SU-DHL-6 (cell line): ENCODE data around the gene YPEL1.

Source experiments
- H2AFZ ChIP-seq: fragments of 200-600 bp; sonication (generic); 2 replicates; pipeline ENCODE4 v1.6.1; 2014; ENCODE audit warnings: low read depth, mild to moderate bottlenecking, moderate library complexity, mixed read lengths, antibody characterized with exemption, low read length; ENCODE audit not compliant: severe bottlenecking
- H3F3A ChIP-seq: fragments of 200-600 bp; shearing (Covaris generic); 2 replicates; pipeline ENCODE4 v1.6.0; 2016; ENCODE audit warnings: antibody characterized with exemption, mild to moderate bottlenecking; ENCODE audit not compliant: insufficient read depth
- H3K27ac ChIP-seq: fragments of 200-600 bp; sonication (generic); 2 replicates; pipeline ENCODE4 v1.5.1; 2016; ENCODE audit warnings: low read depth, mild to moderate bottlenecking, low read length, moderate library complexity, mixed read lengths
- H3K27me3 ChIP-seq: fragments of 200-600 bp; sonication (generic), shearing (Covaris generic); 2 replicates; pipeline ENCODE4 v1.6.0; 2014; ENCODE audit warnings: mild to moderate bottlenecking, low read length
- H3K36me3 ChIP-seq: fragments of 200-600 bp; sonication (generic); 2 replicates; pipeline ENCODE4 v1.6.1; 2014; ENCODE audit warnings: mild to moderate bottlenecking, low read length, mixed read lengths
- H3K4me2 ChIP-seq: fragments of 300-600, 200-600 bp; shearing (Covaris generic), sonication (generic); 2 replicates; pipeline ENCODE4 v1.6.0; 2014; ENCODE audit warnings: low read length, low read depth, mild to moderate bottlenecking; ENCODE audit not compliant: poor library complexity, severe bottlenecking
- H3K4me3 ChIP-seq: fragments of 200-600 bp; sonication (generic); 2 replicates; pipeline ENCODE4 v1.5.1; 2014; ENCODE audit warnings: antibody characterized with exemption, low read length, mild to moderate bottlenecking, mixed read lengths; ENCODE audit not compliant: insufficient read depth, poor library complexity, severe bottlenecking
- H3K79me2 ChIP-seq: fragments of 200-600 bp; sonication (generic); 2 replicates; pipeline ENCODE4 v1.6.1; 2014; ENCODE audit warnings: mild to moderate bottlenecking, low read length, moderate library complexity; ENCODE audit not compliant: insufficient read depth
- H3K9ac ChIP-seq: fragments of 200-600 bp; sonication (generic); 2 replicates; pipeline ENCODE4 v1.7.0; 2014; ENCODE audit warnings: mild to moderate bottlenecking, low read length
- H3K9me2 ChIP-seq: fragments of 200-600 bp; sonication (generic); replicated peaks from 2 replicates; pipeline ENCODE4 v1.6.1; 2014; ENCODE audit warnings: low read length; ENCODE audit not compliant: insufficient read depth
- H3K9me3 ChIP-seq: fragments of 200-600 bp; sonication (generic); 2 replicates; pipeline ENCODE4 v1.6.1; 2014; ENCODE audit warnings: low read length, mixed read lengths; ENCODE audit not compliant: insufficient read depth
- H4K20me1 ChIP-seq: fragments of 200-600 bp; sonication (generic); 2 replicates; pipeline ENCODE4 v1.6.1; 2014; ENCODE audit warnings: low read depth, mild to moderate bottlenecking, antibody characterized with exemption, low read length, moderate library complexity, mixed read lengths
- EZH2phosphoT487 ChIP-seq: fragments of 200-600 bp; sonication (generic), shearing (Covaris generic); conservative IDR thresholded peaks from 2 replicates; pipeline ENCODE4 v1.6.1; 2018; ENCODE audit warnings: mild to moderate bottlenecking, antibody characterized with exemption, low read length, moderate library complexity, mixed read lengths
- TF ChIP-seq, protein P1 (sequence below): fragments of 200-600 bp; sonication (generic); IDR thresholded peaks from one replicate; pipeline ENCODE4 v1.5.1; 2017; ENCODE audit warnings: antibody characterized with exemption, mild to moderate bottlenecking, low read length, moderate library complexity; ENCODE audit not compliant: insufficient read depth, poor library complexity, severe bottlenecking

YPEL1 gene

DNA sequence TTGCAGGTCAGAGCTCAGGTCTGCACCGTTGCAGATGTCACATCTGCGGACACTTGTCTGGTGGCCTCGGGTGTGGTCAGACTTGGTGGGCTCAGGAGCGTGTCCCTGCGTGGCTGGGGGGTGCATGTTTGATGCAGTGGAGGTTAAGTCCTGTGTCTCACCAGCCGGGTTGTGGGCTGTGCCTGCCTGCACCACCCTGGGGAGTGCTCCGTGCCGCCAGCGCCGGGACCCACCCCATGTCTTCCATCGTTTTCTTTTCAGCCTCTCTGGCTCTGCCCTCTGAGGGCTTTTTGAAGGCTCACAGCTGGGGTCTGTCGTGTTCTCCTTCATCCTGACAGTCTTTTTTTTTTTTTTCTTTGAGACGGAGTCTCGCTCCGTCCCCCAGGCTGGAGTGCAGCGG is 43.8 kb downstream of the YPEL1 start:
- H3K27me3 ChIP-seq, result no peaks in the 10 kb centered on the region
- no peak overlapping the region for H3K4me2 ChIP-seq
- no peaks in the 10 kb centered on the region for H3K79me2 ChIP-seq
- H4K20me1 ChIP-seq, result no peaks in the 10 kb centered on the region
- no peak overlapping the region for H3K4me3 ChIP-seq
- H3K9me3 ChIP-seq, result no peaks in the 10 kb centered on the region
- no peaks in the 10 kb centered on the region for H3K36me3 ChIP-seq
- no peak overlapping the region for H3K27ac ChIP-seq
- TF ChIP-seq EZH2phosphoT487, result no peak
- TF ChIP-seq, protein P1, sequence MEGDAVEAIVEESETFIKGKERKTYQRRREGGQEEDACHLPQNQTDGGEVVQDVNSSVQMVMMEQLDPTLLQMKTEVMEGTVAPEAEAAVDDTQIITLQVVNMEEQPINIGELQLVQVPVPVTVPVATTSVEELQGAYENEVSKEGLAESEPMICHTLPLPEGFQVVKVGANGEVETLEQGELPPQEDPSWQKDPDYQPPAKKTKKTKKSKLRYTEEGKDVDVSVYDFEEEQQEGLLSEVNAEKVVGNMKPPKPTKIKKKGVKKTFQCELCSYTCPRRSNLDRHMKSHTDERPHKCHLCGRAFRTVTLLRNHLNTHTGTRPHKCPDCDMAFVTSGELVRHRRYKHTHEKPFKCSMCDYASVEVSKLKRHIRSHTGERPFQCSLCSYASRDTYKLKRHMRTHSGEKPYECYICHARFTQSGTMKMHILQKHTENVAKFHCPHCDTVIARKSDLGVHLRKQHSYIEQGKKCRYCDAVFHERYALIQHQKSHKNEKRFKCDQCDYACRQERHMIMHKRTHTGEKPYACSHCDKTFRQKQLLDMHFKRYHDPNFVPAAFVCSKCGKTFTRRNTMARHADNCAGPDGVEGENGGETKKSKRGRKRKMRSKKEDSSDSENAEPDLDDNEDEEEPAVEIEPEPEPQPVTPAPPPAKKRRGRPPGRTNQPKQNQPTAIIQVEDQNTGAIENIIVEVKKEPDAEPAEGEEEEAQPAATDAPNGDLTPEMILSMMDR, result no peak
- H2AFZ ChIP-seq, result no peak overlapping the region
- no peaks in the 10 kb centered on the region for H3F3A ChIP-seq
- H3K9me2 ChIP-seq, result no peaks in the 10 kb centered on the region
- H3K9ac ChIP-seq, result no peak overlapping the region

DNA sequence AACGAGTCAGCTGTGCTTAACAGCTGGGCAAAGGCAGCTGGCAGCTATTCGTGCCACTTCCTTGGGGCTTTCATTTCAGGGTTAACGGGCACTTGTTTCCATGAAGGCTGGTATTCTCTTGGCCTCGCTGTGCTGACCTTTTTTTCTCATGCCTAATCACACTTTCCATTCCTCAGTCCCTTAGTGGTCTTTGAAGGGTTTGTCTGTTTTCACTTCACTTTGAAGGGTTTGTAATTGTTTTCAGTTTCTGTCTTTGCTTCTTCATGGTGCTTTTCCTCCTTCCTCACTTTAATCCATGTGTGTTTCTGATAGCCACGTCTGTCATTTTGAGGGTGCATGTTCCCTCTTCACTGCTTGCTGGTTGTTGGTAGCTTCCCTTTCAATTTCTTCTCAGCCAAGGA is 45.2 kb downstream of the YPEL1 start:
- Histone ChIP-seq H3K27ac (no peak overlapping the region), H4K20me1 (no peaks in the 10 kb centered on the region), H3K4me2 (no peak overlapping the region)

DNA sequence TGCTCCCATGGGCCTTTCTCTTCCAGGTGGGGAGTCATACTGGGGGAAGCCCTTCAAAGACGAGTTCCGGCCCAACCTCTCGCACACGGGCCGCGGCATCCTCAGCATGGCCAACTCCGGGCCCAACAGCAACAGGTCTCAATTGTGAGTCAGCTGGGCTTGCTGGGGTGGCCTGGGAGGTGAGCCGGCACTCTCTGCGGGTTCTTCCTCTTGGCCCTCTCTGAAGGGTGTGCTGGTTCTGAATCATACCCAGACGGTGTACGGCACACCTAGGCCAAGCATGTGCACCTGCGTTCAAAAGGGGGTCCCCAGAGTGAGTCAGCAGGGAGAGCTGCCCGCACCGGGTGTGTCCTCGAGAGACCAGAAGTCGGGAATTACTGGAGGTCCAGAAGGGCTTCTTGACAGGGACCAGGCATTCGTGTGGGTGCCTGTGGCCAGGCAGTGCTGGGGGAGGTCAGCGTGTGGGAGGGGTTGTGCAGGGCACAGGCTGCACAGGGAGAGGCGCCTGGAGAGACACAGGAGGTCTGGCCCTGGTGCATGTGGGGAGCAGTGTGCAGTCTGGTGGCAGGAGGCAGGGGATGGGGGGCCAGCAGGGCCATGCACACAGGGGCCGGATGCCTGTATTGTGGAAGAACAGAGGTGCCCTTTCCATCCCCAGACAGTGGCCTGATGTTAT is 46.8 kb downstream of the YPEL1 start:
- Histone ChIP-seq H3K4me2 (no peak overlapping the region), H4K20me1 (no peaks in the 10 kb centered on the region)

More for the DNA sequence above, 45.2 kb downstream of the YPEL1 start:
- no peak for TF ChIP-seq EZH2phosphoT487
- TF ChIP-seq, protein P1, result no peak
- H3F3A ChIP-seq, result no peaks in the 10 kb centered on the region
- no peaks in the 10 kb centered on the region for H3K36me3 ChIP-seq
- no peaks in the 10 kb centered on the region for H3K9me2 ChIP-seq
- H3K9ac ChIP-seq, result no peak overlapping the region
- no peaks in the 10 kb centered on the region for H3K9me3 ChIP-seq
- no peak overlapping the region for H3K4me3 ChIP-seq
- H2AFZ ChIP-seq, result no peak overlapping the region
- H3K79me2 ChIP-seq, result no peaks in the 10 kb centered on the region
- H3K27me3 ChIP-seq, result no peaks in the 10 kb centered on the region

More for the DNA sequence above, 46.8 kb downstream of the YPEL1 start:
- H3K9me3 ChIP-seq, result no peaks in the 10 kb centered on the region
- H3F3A ChIP-seq, result no peaks in the 10 kb centered on the region
- no peak overlapping the region for H2AFZ ChIP-seq
- no peaks in the 10 kb centered on the region for H3K27me3 ChIP-seq
- no peaks in the 10 kb centered on the region for H3K9me2 ChIP-seq
- H3K36me3 ChIP-seq, result no peaks in the 10 kb centered on the region
- H3K79me2 ChIP-seq, result no peaks in the 10 kb centered on the region
- H3K9ac ChIP-seq, result no peak overlapping the region
- H3K27ac ChIP-seq, result no peak overlapping the region
- no peak overlapping the region for H3K4me3 ChIP-seq
- no peak for TF ChIP-seq EZH2phosphoT487
- TF ChIP-seq, protein P1, result no peak
